NCI-H1105 treated with DMSO at 0.1 percent for 48 hours (cell line): Measurements from ENCODE around the gene MPPED2.
"Not testable (repeated sequence)": the region's sequence is repeated elsewhere in the genome, so short reads cannot be mapped to it uniquely, and the experiment has no call there.

Experiments
- DNase-seq: peaks from one replicate; lab custom pipeline; 2025; lab: John Stamatoyannopoulos, UW

Gene MPPED2

DNA sequence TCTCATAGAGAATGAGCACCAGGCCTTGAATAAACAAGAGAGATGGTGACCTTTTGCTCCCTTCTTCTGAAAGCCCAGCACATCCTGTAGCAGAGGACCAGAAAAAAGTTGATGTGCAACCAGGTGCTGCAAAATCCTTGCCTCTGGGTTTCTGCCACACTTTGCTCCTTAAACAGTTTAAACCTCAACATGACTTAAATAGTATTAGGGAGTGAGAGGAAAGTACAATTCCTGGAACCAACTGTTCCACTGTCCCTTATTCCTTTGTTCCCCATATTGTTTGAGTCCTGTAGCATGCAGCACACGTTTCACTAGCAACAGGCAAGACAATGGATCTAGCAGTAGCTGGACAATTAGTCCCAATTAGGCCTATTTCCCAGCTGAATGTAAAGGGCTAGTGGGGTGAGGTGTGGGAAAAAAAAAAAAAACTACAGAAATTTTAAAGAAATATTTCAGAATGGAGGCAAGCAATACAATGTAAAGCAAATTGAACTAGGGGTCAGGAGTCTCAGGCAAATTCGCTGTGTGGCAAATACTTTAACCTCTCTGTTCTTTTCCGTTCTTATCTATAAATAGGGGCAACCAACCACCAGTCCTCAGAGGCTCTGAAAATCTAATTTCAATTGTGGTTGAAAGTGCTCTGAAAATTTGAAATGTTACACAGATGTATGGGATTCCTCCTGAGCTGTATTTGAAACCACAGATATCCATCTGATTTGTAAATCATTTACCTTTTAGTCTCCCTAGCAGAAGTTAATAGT, 6.6 kb downstream of the MPPED2 start:
- DNase-seq: no peak

DNA sequence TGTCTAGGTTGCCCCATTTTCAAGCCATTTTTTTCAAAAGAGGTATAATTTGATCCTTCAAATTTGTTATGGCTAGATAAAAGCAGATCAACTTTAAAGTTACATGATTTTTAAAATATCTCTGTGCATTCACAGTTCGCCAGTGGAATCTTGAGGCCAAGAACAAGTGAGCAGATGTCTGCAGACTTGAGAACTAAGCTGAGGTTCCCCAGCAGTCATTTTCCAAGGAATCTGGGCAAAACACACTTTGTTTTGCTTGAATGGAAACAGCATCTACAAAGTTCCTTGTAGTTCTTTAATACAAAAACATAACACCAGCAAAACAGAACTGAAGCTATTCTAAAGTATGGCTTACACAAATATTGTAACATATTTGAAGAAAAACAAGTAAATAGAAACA, 7.7 kb downstream of the MPPED2 start:
- no peak for DNase-seq

DNA sequence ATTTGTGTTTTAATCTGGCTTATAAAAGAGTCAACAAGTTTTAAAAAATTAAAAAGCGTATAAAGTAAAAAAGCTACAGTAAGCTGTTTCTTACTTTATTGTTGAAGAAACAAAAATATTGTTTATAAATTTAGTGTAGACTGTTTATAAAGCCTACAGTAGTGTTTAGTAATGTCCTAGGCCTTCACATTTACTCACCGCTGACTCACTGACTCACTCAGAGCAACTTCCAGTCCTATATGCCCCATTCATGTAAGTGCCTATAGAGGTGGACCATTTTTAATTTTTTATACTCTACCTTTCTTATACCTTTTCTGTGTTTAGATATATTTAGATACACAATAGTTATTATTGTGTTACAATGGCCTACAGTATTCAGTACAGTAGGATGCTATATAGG, 12.2 kb downstream of the MPPED2 start:
- no peak for DNase-seq

DNA sequence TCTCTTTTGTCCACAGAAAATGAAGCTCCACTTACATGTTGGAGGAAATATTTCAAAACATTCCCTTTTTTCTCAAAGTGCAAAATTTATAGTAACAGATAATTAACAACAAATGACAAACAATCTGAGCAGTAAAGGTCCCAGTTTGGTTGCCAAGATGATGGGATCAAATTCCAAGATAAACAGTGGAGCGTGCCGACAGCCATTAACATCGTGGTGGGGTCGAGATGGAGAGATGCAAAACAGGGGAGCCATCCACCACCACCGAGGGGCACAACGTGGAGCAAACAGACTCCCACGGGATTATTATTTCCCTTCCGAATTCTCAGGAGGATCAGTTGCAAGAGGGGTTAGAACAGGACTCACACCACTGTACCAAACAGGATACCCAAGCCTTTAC, 17.2 kb downstream of the MPPED2 start:
- DNase-seq: no peak

DNA sequence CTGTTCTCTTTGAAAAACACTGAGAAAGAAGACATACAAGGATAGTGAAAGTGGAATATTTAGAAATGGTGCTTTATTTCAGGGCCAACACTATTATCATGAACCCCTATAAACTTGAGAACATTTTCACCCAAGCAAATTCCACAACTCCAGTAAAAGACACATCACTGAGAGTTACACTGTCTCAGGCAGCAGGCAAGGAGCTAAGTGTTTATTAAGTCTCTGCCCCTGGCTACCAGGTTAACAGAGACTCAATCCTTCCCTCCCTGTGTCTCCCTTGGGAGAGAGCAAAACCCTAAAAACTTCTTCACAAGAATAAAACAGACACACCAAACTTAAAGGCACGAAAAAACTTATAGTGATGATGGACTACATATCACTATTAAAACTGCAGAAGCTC, 18.5 kb downstream of the MPPED2 start:
- no peak for DNase-seq

DNA sequence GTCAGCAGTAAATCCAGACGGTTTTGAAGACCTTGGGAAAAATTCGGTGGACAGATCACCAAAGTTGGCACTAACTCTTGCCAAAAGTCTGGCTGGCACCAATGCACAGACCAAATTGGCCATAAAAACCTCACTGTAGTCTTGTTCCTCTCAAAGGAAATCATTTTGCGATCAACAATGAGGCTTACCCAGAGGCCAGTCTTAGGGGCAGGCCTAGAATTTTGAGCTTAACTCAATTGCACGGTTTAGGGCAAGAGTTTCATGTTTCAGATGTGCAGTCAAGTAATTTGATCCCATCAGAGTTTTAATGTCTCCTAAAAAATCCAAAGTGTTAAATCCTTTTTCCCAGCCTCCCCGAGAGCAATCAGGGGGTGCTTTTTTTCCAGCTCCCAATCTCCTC, 19.0 kb downstream of the MPPED2 start:
- DNase-seq: no peak

DNA sequence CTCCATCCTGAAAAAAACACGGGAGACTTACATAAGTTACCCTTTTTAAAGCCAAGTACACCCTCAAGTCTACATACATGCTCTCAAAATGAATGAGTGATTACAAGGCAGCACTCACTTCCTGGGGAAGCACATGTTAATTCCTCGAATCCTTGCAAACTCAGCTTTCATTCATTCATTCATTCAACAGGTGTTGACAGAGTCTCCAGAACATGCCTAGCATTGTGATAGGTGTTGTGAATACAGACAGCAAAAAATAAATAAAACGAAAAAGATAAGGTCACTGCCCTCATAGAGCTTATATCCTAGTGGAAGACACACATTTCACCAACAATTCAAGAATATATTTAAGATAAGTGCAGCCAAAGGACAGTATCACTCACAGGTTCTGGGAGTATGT, 19.7 kb downstream of the MPPED2 start:
- DNase-seq: no peak

DNA sequence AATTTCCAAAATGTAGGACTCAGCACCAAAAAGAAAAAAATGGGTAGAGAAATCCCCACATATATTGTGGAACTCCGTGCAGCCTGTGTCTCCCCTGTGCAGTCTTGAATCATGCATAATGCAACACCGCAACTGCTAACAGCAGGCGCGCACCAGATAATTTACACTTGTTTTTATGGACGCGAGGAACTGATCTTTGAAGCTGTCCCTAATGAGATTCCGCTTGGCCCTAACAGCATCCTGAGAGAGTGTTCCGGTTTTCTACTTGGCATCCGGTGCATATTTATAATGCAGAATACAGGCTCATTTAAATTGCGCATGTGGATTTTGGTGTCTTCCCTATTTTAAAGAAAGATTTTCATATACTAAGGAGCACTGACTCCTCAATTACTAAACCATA, 21.1 kb downstream of the MPPED2 start:
- DNase-seq: no peak

DNA sequence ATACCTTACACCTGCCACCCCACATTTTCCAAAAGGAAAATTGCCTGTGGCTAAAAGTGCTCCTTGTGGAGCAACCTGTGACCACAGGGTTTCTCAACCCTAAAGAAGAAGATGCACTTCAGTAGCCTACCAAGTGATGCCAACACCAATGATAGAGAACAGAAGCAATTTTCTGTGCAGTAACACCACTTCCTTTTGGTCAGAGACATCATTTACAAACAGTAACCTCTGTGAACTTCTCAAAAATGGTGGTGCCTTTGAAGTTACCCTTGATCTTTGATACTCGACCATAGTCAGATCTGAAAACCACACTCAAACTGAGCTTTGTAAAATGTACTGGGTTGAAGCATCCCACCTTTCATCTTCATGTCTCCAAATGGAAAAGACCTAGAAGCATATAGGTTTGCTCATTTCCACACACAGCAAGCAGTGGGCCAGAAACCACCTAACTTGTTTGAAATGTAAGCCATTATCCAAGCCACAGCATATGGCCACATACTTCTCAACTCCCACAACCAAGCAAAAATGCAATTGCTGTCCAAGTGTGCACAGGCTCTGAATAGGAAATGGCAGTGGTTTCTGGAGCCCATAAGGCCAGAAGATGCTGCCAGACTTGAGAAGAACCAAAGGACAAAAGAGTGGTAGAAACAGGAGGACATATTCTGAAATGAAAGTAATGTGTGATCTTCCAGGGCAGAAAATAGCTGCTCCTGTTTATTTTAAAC, 24.3 kb downstream of the MPPED2 start:
- no peak for DNase-seq

DNA sequence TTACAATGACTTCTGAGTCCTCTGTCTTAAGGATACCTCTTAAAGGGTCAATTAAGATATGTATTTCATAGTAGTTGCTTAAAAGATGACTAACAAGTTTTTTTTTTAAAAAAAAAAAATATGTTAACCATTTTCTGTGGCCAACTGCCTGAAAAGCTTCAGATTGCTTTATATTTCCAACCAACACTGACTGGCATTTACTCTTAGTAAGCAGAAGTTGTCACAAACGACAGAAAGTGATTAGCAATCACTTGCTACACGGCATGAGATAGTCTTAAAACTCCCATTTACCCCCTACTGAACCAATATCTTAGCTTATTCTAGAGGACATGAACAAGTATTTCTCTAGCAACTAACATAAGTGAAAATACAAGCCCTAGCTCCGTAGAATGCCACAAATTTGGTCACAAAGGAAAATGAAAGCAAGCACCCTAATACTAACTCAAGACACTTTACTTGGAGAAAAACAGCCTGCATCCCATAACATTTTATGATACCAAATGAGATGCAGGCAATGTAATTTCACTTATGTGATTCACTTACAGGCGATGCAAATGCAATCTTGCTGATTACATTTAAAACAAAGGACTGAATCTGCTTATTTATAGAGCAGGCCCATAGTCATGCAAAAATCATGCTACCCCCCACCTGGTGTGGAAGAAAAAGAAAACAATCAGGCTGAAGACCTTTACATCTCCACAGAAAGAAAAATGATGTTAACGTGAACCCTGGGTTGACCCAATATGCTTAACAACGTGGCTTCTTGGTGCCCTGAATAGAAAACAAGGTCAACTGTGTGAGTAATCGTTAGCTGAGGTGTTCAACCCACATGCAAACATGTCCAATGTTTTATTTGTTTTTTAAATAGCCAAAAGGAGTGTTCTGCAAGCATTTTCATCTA, 25.7 kb downstream of the MPPED2 start:
- DNase-seq: no peak

DNA sequence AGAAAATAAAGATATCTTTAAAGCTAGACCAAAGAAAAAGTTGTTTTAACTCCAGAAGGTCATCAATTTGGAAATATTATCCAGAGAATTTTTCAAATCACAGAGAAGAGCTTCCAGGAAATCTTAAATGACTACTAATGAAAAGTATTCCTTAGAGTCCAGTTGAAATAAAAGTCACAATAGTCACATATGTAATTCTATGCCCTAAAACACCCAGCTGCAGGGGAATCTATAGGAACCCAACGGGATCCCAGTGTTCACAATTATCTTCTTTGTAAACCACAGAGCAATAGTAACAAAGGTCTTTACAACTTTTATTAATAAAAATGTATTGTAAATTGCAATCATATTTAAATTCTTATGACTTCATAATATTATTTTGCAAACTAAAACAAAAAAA, 27.1 kb downstream of the MPPED2 start:
- no peak for DNase-seq

DNA sequence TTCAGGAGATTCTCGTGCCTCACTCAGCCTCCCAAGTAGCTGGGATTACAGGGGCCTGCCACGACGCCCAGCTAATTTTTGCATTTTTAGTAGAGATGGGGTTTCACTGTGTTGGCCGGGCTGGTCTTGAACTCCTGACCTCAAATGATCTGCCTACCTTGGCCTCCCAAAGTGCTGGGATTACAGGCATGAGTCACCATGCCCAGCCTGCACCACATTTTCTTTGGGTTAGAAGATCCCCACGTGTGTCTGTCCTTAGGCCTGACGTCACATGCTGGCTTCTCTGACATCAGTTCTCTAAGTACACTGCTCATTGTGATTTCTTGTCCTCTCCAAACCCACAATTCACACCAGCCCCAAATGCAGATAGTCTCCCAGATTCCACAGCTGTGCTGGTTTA, 31.6 kb downstream of the MPPED2 start:
- DNase-seq: not testable (repeated sequence)

DNA sequence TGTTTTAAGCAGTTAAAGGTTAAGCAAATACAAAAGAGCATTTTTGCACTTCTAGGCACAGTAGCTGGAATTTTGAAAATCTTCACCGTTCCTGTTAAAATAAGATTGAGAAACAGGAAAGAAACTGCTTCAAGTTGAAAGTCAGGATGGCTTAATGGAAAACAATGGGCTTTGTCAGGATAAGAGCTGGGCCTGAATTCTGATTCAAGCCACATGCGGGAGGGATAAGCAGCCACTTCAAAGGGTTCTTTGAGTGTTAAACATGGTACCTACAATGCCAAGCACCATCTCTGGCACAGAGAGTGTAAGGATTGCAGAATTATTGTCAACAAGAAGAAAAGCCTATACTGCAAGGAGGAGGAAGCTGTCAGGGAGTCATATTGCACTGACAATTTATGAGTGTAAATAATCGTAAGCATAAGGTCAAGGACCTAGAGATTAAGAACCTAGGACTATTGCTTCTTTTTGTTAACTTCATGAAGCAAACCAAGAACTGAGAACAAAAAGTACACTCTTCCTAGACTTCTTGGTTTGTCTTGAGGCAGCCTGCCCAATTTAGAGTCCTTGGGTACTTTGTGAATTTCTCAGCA, 32.5 kb downstream of the MPPED2 start:
- DNase-seq: no peak

DNA sequence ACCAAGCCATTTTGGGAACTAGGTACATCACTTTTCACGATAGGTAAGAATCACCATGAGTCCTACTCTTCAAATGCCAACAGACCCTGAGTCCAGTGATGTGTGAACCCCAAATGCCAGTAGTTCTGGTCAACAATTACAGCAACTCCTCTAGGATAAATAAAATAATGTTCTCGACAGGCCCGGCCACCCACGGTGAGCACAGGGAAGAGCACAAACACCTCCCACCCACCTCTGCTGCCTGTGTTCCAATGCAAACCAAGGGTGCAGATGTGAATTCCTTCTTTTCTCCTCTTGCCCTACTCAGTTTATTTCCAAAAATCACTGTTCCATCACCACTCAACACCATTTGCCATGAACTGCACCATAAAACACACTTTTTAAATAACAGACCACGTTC, 33.3 kb downstream of the MPPED2 start:
- no peak for DNase-seq

DNA sequence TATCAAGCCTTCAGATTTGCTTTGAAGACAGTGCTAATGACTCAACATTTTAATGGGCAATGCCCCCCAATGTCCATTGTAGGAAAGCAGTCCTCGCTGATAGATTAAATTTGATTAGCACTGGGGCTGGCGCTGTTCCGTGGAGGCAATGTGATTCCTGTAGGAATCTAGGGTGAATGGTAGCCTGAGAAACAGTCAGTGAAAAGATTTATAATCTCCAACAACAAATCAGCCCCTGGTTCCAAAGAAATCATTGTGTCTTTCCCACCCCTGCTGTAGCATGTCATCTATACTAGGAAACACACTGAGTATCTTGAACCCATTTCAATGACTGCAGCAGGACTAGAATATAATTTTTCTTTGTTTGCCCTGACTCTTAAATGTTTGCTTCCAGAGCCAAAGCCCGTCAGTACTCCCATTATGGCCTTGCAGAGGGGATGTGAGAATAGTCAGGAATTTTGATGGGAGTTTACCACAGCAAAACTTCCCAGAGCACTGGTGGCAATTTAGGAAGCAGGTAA, 36.1 kb downstream of the MPPED2 start:
- DNase-seq: no peak

DNA sequence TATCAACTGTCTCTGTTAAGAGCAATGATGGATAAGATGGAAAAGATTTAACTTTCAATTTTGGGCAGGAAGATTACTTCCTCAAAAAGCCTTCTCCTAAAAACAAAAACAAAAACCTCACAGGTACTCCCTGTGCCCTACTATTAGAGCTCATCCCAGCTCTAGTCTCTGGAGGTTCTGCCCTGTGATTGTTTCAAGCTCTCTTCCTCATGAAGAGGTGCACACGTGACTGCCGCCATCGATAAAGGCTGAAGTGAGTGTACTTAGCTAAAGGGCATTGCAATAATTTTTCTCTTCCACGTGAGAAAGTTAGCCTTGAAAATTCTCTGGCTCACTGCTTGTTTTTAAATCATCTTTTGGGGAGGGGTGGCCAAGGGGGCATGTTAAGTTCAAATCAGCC, 36.6 kb downstream of the MPPED2 start:
- DNase-seq: no peak

DNA sequence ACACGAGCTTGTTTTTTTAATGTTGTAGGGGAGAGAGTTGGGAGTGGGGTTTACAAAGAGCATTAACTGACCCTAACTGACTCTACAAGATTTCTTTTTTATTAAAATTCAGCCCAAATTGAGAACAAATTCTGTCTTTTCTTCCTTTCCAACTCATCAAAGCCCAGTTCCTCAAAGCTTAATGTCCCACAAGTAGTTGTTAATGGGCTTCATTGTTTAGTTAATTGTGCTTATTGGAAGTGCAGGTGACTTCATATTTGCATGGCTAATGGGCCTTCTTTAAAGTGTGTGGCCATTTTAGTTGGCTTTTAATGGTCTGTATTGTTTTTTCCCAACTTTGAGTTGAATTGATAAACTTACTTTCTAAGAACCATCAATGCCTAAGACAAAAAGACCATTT, 39.8 kb downstream of the MPPED2 start:
- DNase-seq: no peak

DNA sequence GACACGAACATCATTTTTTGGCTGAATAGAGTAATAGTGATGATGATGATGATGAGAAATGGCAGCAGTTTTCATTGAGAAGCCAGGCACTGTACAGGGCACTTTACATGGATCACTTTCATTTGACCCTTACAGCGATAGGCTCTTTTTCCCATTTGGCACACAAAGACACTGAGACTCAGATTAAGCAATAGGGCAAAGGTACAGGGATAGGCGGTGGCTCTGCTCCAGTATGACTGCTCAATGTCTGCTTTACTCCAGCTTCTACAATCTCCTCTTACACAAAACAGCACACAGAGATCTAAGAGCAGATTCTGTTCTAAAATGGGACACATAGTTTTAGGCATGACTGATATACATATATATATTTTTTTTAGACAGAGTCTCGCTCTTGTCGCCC, 40.6 kb downstream of the MPPED2 start:
- DNase-seq: no peak

DNA sequence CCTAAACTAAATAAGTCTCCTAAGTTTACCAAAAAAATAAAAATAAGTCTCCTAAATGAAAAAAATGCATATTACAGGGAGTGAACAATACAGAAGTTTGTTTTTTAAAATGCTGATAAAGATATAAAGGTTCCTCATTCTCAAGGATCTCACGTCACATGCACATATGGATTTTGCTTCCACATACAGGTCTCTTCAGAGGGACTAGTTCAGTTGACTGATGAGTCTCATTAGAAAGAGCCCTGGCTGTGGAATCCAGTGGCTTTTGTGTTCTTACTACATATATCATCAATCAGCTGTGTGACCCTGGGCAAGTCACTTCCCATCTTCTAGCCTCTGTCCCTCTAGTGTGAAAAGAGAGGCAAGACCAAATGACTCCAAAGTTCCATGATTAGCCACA, 43.1 kb downstream of the MPPED2 start:
- no peak for DNase-seq

DNA sequence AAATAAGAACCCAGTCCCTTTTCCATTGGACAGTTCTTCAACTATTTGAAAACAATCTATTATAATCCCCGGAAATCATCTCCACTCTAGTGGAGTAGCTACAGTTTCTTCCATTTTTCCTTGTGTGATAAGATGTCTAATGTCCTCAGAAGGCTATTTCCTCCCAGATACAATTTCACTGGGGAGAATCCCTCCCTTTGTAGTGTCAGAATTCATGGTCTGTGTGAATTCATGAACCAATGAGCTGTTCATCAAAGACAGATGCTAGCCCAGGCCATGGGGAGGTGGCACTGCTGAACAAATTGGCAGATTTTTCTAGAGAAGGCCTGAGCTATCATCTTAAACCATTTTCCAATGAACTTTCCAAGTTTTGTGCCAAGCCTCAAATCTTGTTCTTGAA, 45.4 kb downstream of the MPPED2 start:
- no peak for DNase-seq

DNA sequence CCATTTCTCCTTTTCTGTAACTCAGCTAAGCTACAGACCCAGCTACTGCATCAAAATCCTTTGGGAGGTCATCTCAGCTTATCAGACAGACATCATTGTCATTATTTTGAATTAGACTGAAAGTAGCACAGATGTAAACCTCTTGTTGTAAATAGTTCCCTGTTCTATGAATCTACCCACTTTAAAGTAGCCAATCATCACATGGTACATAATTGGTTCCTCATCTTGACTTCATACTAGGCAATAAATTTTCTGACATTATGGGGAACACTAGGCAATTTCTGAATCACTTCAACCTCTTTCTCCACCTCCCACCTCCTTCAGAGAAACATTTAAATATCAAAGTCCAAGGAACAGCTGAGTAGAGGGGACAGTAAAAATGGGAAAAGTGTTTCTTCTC, 47.9 kb downstream of the MPPED2 start:
- no peak for DNase-seq

DNA sequence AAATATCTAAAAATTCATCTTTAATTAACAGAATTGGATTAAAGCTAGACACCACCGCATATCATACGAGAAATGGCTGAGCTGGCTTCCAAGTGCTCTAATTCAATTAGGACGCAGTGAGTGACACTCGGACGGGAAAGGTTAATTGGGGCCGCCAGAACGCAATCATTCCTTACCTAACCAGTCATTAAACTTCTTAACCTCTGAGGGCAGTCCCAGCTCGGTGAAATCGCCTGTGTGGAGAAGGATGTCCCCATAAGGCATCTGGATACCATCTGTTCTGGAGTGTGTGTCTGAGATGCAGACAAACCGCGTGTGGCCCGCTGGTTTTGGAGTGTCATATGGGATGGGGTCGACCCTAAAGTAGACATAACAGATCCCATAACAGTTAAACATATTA, 50.3 kb downstream of the MPPED2 start:
- no peak for DNase-seq
